Measurements from ENCODE around the gene VASN.

VASN gene

GRCh38 chr16:4403133-4403949 lies 31.7 kb downstream of the VASN start:
- FAIRE-seq: no peak
- TF ChIP-seq POLR2A (IDR thresholded peaks at IDR 0.05; ENCODE audit: low read depth, low read length) (no peak), TAF1 (IDR thresholded peaks at IDR 0.05; ENCODE audit: borderline replicate concordance, low read depth, low read length) (no peak), POLR2AphosphoS5 (IDR thresholded peaks at IDR 0.05; ENCODE audit: low read depth, low read length) (no peak)
- no peak for DNase-seq (ENCODE audit: insufficient read length)

- TF ChIP-seq POLR2AphosphoS5 (IDR thresholded peaks at IDR 0.05; ENCODE audit: low read depth, low read length) (peak; percentile 44; the same call in 1 of the 2 replicates), POLR2A (IDR thresholded peaks at IDR 0.05; ENCODE audit: low read depth, low read length) (no peak; the same call in none of the 2 replicates)
- FAIRE-seq: no peak
- DNase-seq (ENCODE audit: insufficient read length): peak; percentile 51
Observed at GRCh38 chr16:4404247-4404966, 32.8 kb downstream of the VASN start.

- no peak for TF ChIP-seq POLR2A (IDR thresholded peaks at IDR 0.05; ENCODE audit: low read depth, low read length)
- no peak for TF ChIP-seq TAF1 (IDR thresholded peaks at IDR 0.05; ENCODE audit: borderline replicate concordance, low read depth, low read length)
- peak; percentile 27; the same call in 1 of the 2 replicates for TF ChIP-seq POLR2AphosphoS5 (IDR thresholded peaks at IDR 0.05; ENCODE audit: low read depth, low read length)
- no peak for FAIRE-seq
- DNase-seq (ENCODE audit: insufficient read length): no peak
Observed at GRCh38 chr16:4404967-4405696, 33.5 kb downstream of the VASN start.

- no peak for DNase-seq (ENCODE audit: insufficient read length)
- FAIRE-seq: no peak
- TF ChIP-seq POLR2A (IDR thresholded peaks at IDR 0.05; ENCODE audit: low read depth, low read length) (no peak), TAF1 (IDR thresholded peaks at IDR 0.05; ENCODE audit: borderline replicate concordance, low read depth, low read length) (no peak), POLR2AphosphoS5 (IDR thresholded peaks at IDR 0.05; ENCODE audit: low read depth, low read length) (no peak)
Observed at GRCh38 chr16:4407543-4408322, 36.1 kb downstream of the VASN start.

GRCh38 chr16:4408323-4408690 lies 36.7 kb downstream of the VASN start:
- TF ChIP-seq POLR2A (IDR thresholded peaks at IDR 0.05; ENCODE audit: low read depth, low read length) (no peak), TAF1 (IDR thresholded peaks at IDR 0.05; ENCODE audit: borderline replicate concordance, low read depth, low read length) (no peak), POLR2AphosphoS5 (IDR thresholded peaks at IDR 0.05; ENCODE audit: low read depth, low read length) (no peak)
- FAIRE-seq (no peak), DNase-seq (ENCODE audit: insufficient read length) (no peak)

GRCh38 chr16:4409081-4409932 lies 37.7 kb downstream of the VASN start:
- FAIRE-seq: no peak
- DNase-seq (ENCODE audit: insufficient read length): no peak
- TF ChIP-seq POLR2AphosphoS5 (IDR thresholded peaks at IDR 0.05; ENCODE audit: low read depth, low read length) (no peak), POLR2A (IDR thresholded peaks at IDR 0.05; ENCODE audit: low read depth, low read length) (no peak), TAF1 (IDR thresholded peaks at IDR 0.05; ENCODE audit: borderline replicate concordance, low read depth, low read length) (no peak)

GRCh38 chr16:4410335-4411075 lies 38.9 kb downstream of the VASN start:
- TF ChIP-seq TAF1 (IDR thresholded peaks at IDR 0.05; ENCODE audit: borderline replicate concordance, low read depth, low read length) (no peak), POLR2A (IDR thresholded peaks at IDR 0.05; ENCODE audit: low read depth, low read length) (no peak), POLR2AphosphoS5 (IDR thresholded peaks at IDR 0.05; ENCODE audit: low read depth, low read length) (no peak)
- FAIRE-seq: no peak
- DNase-seq (ENCODE audit: insufficient read length): no peak

GRCh38 chr16:4411684-4412083 lies 40.0 kb downstream of the VASN start:
- TF ChIP-seq POLR2AphosphoS5 (IDR thresholded peaks at IDR 0.05; ENCODE audit: low read depth, low read length) (no peak), TAF1 (IDR thresholded peaks at IDR 0.05; ENCODE audit: borderline replicate concordance, low read depth, low read length) (no peak), POLR2A (IDR thresholded peaks at IDR 0.05; ENCODE audit: low read depth, low read length) (no peak)
- DNase-seq (ENCODE audit: insufficient read length): no peak
- no peak for FAIRE-seq

- DNase-seq (ENCODE audit: insufficient read length) (no peak), FAIRE-seq (no peak)
Observed at GRCh38 chr16:4412159-4412558, 40.5 kb downstream of the VASN start.

More at GRCh38 chr16:4412159-4412558, 40.5 kb downstream of the VASN start:
- TF ChIP-seq TAF1 (IDR thresholded peaks at IDR 0.05; ENCODE audit: borderline replicate concordance, low read depth, low read length) (no peak), POLR2A (IDR thresholded peaks at IDR 0.05; ENCODE audit: low read depth, low read length) (no peak), POLR2AphosphoS5 (IDR thresholded peaks at IDR 0.05; ENCODE audit: low read depth, low read length) (no peak)

All from GM12892 (cell line).